Ishikawa (cell line): ENCODE data around the gene MIB2.

ENCODE experiments used
- CEBPB ChIP-seq: IDR thresholded peaks from 2 replicates; pipeline ENCODE4 v1.6.1; 2012
- CREB1 ChIP-seq: IDR thresholded peaks from 2 replicates; pipeline ENCODE4 v1.6.1; 2012; ENCODE audit warnings: low read depth
- EGR1 ChIP-seq: IDR thresholded peaks from 2 replicates; pipeline ENCODE4 v1.6.1; 2012
- EP300 ChIP-seq: IDR thresholded peaks from 2 replicates; pipeline ENCODE4 v1.6.1; 2012; ENCODE audit warnings: borderline replicate concordance
- FOXM1 ChIP-seq: IDR thresholded peaks from 2 replicates; pipeline ENCODE4 v1.6.1; 2012; ENCODE audit warnings: low read depth, borderline replicate concordance
- NFIC ChIP-seq: IDR thresholded peaks from 2 replicates; pipeline ENCODE4 v1.6.1; 2012
- RAD21 ChIP-seq: IDR thresholded peaks from 2 replicates; pipeline ENCODE4 v1.6.1; 2012; ENCODE audit warnings: low read depth
- REST ChIP-seq: IDR thresholded peaks from 2 replicates; pipeline ENCODE4 v1.6.1; 2012; ENCODE audit warnings: low read depth, mild to moderate bottlenecking
- TAF1 ChIP-seq: IDR thresholded peaks from 2 replicates; pipeline ENCODE4 v1.6.1; 2012; ENCODE audit warnings: low read depth, mild to moderate bottlenecking
- TCF12 ChIP-seq: IDR thresholded peaks from 2 replicates; pipeline ENCODE4 v1.6.1; 2012; ENCODE audit warnings: low read depth
- TEAD4 ChIP-seq: IDR thresholded peaks from 2 replicates; pipeline ENCODE4 v1.6.1; 2012
- USF1 ChIP-seq: IDR thresholded peaks from 2 replicates; pipeline ENCODE4 v1.6.1; 2012
- YY1 ChIP-seq: IDR thresholded peaks from 2 replicates; pipeline ENCODE4 v1.6.1; 2012; ENCODE audit warnings: low read depth
- ZBTB7A ChIP-seq: IDR thresholded peaks from 2 replicates; pipeline ENCODE4 v1.6.1; 2012; ENCODE audit warnings: low read depth
- TF ChIP-seq, protein P1 (sequence below): IDR thresholded peaks from 2 replicates; pipeline ENCODE4 v1.6.1; 2012

MIB2 gene

GRCh38 chr1:1658583-1659549 lies 43.6 kb downstream of the MIB2 start, which contains the start of gene CDK11B:
CDK11B (minus strand) TSS chr1:1659004; CDS start chr1:1657485, 1,519 bp downstream.
- TF ChIP-seq CREB1 (peak; percentile 98), TCF12 (peak; percentile 24; the same call in 1 of the 2 replicates)
- TF ChIP-seq, protein P1, sequence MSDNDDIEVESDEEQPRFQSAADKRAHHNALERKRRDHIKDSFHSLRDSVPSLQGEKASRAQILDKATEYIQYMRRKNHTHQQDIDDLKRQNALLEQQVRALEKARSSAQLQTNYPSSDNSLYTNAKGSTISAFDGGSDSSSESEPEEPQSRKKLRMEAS = peak; percentile 46; the same call in 1 of the 2 replicates

GRCh38 chr1:1664941-1665814 lies 49.9 kb downstream of the MIB2 start:
- TF ChIP-seq CREB1 (no peak), FOXM1 (no peak), TCF12 (no peak), TAF1 (no peak), REST (no peak), TEAD4 (no peak)
- TF ChIP-seq, protein P1 = no peak

DNA sequence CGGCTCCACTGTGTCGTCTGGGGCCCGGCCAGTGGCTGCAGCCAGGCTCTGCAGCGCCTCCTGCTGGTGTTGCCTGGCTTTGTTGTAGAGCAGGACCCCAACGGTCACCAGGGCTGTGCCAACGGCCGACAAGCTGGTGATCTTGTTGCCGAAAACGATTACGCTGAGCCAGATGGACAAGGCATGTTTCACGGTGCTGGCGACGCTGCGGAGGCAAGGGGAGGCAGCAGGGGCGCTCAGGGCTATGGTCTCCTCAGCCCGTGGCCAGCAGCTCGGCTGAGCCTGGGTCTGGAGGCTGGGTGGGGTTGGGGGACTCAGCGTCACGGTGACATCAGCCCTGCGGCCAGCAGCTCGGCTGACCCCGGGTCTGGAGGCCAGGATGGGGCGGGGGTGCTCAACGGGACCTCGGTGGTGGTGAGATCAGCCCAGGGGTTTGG lies 50.5 kb downstream of the MIB2 start:
- TF ChIP-seq REST = no peak

- TF ChIP-seq, protein P1 = no peak
- no peak for TF ChIP-seq CEBPB
- TF ChIP-seq NFIC = no peak
- TF ChIP-seq USF1 = no peak
- no peak for TF ChIP-seq FOXM1
- TF ChIP-seq YY1 = no peak
- no peak for TF ChIP-seq TAF1
- no peak for TF ChIP-seq ZBTB7A
- TF ChIP-seq RAD21 = no peak
Observed at GRCh38 chr1:1666526-1666925, 51.2 kb downstream of the MIB2 start.

- TF ChIP-seq EP300 (no peak), YY1 (no peak), NFIC (no peak), FOXM1 (no peak), ZBTB7A (no peak), TAF1 (no peak)
Observed at GRCh38 chr1:1669468-1670440, 54.5 kb downstream of the MIB2 start.

DNA sequence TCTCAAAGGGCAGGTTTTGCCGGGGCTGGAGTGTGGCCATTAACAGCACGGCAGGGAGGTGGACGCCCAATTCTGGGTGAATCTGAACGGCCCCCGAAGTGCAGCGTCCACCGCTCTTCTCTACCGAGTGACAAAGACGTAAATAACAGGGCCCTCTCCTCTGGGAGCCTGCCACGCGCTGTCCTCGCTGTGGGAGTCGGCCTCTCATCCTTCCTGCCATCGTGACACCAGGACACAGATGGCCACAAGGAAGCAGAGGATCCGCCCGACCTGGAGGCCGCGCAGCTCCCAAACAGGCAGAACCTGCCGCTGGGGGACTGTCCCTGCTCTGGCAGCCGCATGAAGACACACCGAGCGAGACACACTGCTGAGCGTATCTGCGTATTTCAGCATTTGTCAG lies 55.6 kb downstream of the MIB2 start:
- no peak for TF ChIP-seq EGR1
